Measurements from ENCODE around the gene RIMS1.

DNA sequence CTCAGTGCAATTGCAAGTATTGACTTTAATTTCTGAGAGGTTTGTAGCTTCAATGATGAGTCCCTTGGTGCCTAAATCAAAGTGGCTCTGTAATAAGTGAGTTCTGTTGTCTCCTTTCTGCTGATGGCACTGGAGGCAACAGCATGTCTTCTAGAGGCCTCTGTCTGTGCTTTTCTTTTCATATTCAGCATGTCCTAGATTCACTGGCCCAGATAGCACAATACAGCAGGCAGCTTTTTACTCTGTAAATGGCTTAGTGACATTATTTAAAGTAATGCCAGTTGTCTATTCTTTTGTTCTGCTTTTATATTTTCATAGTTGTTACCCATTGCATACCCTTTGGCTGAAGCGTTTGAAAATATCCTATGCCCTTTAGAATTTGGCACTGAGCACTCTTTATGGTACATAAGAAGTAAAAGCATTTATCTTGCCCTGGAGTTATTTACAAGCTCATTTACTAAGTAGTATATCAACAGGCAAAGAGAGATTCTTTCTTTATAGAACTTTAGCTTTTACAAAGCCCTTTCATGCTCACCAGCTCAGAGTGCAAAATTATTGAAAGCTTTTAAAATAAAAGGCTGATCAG is 464.0 kb downstream of the RIMS1 start:
- TF ChIP-seq CTCF (IDR thresholded peaks at IDR 0.05), result no peak
- TF ChIP-seq POLR2A (IDR thresholded peaks at IDR 0.05), result no peak

Measured in esophagus squamous epithelium (tissue), 4 donors.